T-helper 2 cell (primary cell): ENCODE results near the gene ESRP2.
A peak's percentile ranks its signal among the peaks of the same experiment; 100 is the strongest.

Experiments
- DNase-seq, 5 experiments: peaks; one replicate each; pipeline versions ENCODE4 v3.0.0 to v3.0.0-alpha.2; 2012 to 2022
- total RNA-seq, 2 donors: gene quantifications; one replicate each; lab custom pipeline; 2026; lab: John Stamatoyannopoulos, UW

The ESRP2 gene
- 0 to 0.61 reads per million in 2 donors for total RNA-seq

GRCh38 chr16:68235887-68236136 lies at the start of gene ESRP2:
Gene ESRP2 (minus strand): TSS chr16:68236127. CDS start chr16:68236045, 82 bp downstream.
- no peak for DNase-seq

GRCh38 chr16:68285683-68286082 lies 49.8 kb upstream of the ESRP2 start:
- no peak for DNase-seq

- peak in 1 of 5 experiments; percentile 26 for DNase-seq
These were observed 48.9 kb upstream of the ESRP2 start for GRCh38 chr16:68284847-68285246.

GRCh38 chr16:68283801-68284598 lies 48.1 kb upstream of the ESRP2 start:
- peak in 1 of 5 experiments; percentile 41 for DNase-seq

- DNase-seq = no peak
These were observed 47.4 kb upstream of the ESRP2 start for GRCh38 chr16:68283346-68283745.

GRCh38 chr16:68282064-68282452 lies 46.1 kb upstream of the ESRP2 start:
- no peak for DNase-seq

- DNase-seq = no peak
These were observed 45.6 kb upstream of the ESRP2 start for GRCh38 chr16:68281368-68282063.

GRCh38 chr16:68279726-68280558 lies 44.0 kb upstream of the ESRP2 start:
- DNase-seq = no peak

GRCh38 chr16:68276223-68276622 lies 40.3 kb upstream of the ESRP2 start:
- DNase-seq = no peak

GRCh38 chr16:68275611-68276191 lies 39.8 kb upstream of the ESRP2 start:
- peak in 3 of 5 experiments; percentile 39 to 84 (median 68) for DNase-seq

- DNase-seq = no peak
These were observed 38.5 kb upstream of the ESRP2 start for GRCh38 chr16:68274441-68274840.

GRCh38 chr16:68273896-68274295 lies 38.0 kb upstream of the ESRP2 start:
- no peak for DNase-seq

GRCh38 chr16:68273459-68273858 lies 37.5 kb upstream of the ESRP2 start:
- DNase-seq = no peak

GRCh38 chr16:68272507-68273209 lies 36.7 kb upstream of the ESRP2 start:
- DNase-seq = peak in 3 of 5 experiments; percentile 36 to 50 (median 41)

GRCh38 chr16:68270353-68270752 lies 34.4 kb upstream of the ESRP2 start:
- DNase-seq = peak in 1 of 5 experiments; percentile 24

- no peak for DNase-seq
These were observed 33.9 kb upstream of the ESRP2 start for GRCh38 chr16:68269793-68270192.

- no peak for DNase-seq
These were observed 31.9 kb upstream of the ESRP2 start for GRCh38 chr16:68267612-68268405.

GRCh38 chr16:68265078-68265920 lies 29.4 kb upstream of the ESRP2 start:
- peak in 4 of 5 experiments; percentile 25 to 55 (median 42) for DNase-seq

GRCh38 chr16:68264128-68265077 lies 28.5 kb upstream of the ESRP2 start, which contains the start of gene SLC7A6:
Gene SLC7A6 (plus strand): TSS chr16:68264526. CDS start chr16:68274727, 10,201 bp downstream.
- peak; percentile 74 to 84 (median 80) for DNase-seq
